GM19468 (cell line): ENCODE results near the gene ASMTL.
"Not testable (repeated sequence)": the region's sequence is repeated elsewhere in the genome, so short reads cannot be mapped to it uniquely, and the experiment has no call there.

ENCODE experiments used
- ATAC-seq: cut with Tn5 transposase; IDR thresholded peaks from one replicate; pipeline ENCODE4 v1.9.1; 2021; ENCODE audit warnings: mild to moderate bottlenecking, moderate library complexity, moderate number of reproducible peaks; ENCODE audit not compliant: unreplicated experiment; ENCODE audit errors: extremely low read depth

The ASMTL gene

GRCh38 chrX:1452516-1453394 lies at the start of gene ASMTL:
Gene ASMTL, minus strand, starts transcription at chrX:1452909. Its CDS starts 69 bp downstream, at chrX:1452840.
- peak; percentile 86 for ATAC-seq

- ATAC-seq: no peak
Measured at GRCh38 chrX:1502241-1502640, 49.5 kb upstream of the ASMTL start.

GRCh38 chrX:1500701-1501624 lies 48.3 kb upstream of the ASMTL start:
- ATAC-seq: peak; percentile 65

- no peak for ATAC-seq
Measured at GRCh38 chrX:1496076-1496475, 43.4 kb upstream of the ASMTL start.

- ATAC-seq: peak; percentile 49
Measured at GRCh38 chrX:1493877-1494510, 41.3 kb upstream of the ASMTL start.

GRCh38 chrX:1493412-1493811 lies 40.7 kb upstream of the ASMTL start:
- no peak for ATAC-seq

GRCh38 chrX:1492421-1493012 lies 39.8 kb upstream of the ASMTL start:
- no peak for ATAC-seq

GRCh38 chrX:1491851-1492349 lies 39.2 kb upstream of the ASMTL start:
- ATAC-seq: peak; percentile 71

GRCh38 chrX:1491248-1491647 lies 38.5 kb upstream of the ASMTL start:
- not testable (repeated sequence) for ATAC-seq

- ATAC-seq: not testable (repeated sequence)
Measured at GRCh38 chrX:1490723-1491122, 38.0 kb upstream of the ASMTL start.

- ATAC-seq: not testable (repeated sequence)
Measured at GRCh38 chrX:1489354-1489753, 36.6 kb upstream of the ASMTL start.

- no peak for ATAC-seq
Measured at GRCh38 chrX:1488745-1489144, 36.0 kb upstream of the ASMTL start.

GRCh38 chrX:1488141-1488540 lies 35.4 kb upstream of the ASMTL start:
- no peak for ATAC-seq

GRCh38 chrX:1487401-1487800 lies 34.7 kb upstream of the ASMTL start:
- ATAC-seq: no peak

GRCh38 chrX:1486749-1487361 lies 34.1 kb upstream of the ASMTL start:
- no peak for ATAC-seq

GRCh38 chrX:1486177-1486576 lies 33.5 kb upstream of the ASMTL start:
- no peak for ATAC-seq

- no peak for ATAC-seq
Measured at GRCh38 chrX:1485033-1485432, 32.3 kb upstream of the ASMTL start.

- no peak for ATAC-seq
Measured at GRCh38 chrX:1484638-1485019, 31.9 kb upstream of the ASMTL start.

- peak; percentile 44 for ATAC-seq
Measured at GRCh38 chrX:1483843-1484637, 31.3 kb upstream of the ASMTL start.
